ENCODE data around the gene CMSS1. TPM values are rescaled to one million over a fixed set of nuclear protein-coding genes. Genes with fewer than 3 reads are reported as not detected.

Gene CMSS1
- total RNA-seq, 1 donor from 2014 or later: 19.7 TPM

GRCh38 chr3:100107221-100107814 lies 289.7 kb downstream of the CMSS1 start:
- DNase-seq: peak; percentile 41

DNA sequence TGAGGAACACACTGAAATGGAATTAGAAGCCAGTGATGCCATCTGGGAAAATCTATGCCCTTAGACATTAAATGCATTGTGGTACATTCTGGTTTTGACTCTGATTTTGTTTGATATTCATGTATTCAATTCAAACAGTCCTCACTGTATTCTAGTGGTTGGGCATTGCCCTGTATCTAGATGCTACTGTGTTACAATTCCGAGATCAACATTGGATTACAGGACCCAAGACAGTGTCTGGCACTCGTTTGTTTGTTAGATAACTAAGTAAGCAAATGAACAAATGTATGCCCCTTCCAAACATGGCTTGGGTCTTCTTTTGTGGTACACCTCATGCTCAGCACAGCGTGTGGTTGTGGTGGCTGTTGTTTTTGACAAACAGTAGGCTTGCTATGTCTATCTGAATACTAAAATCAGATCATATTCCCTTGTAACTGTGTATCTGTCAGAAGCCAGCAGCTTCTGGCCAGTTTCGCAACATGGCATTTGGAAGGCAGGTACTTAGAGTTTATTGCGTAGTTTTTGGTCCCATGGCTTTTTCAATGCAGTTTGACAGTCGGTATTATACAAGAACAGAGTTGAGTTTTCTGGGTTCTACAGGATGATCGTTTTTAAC lies 290.9 kb downstream of the CMSS1 start:
- no peak for DNase-seq

- DNase-seq: peak; percentile 60
Measured at GRCh38 chr3:100110162-100110561, 292.5 kb downstream of the CMSS1 start.

GRCh38 chr3:100111728-100112127 lies 294.1 kb downstream of the CMSS1 start:
- no peak for DNase-seq

DNA sequence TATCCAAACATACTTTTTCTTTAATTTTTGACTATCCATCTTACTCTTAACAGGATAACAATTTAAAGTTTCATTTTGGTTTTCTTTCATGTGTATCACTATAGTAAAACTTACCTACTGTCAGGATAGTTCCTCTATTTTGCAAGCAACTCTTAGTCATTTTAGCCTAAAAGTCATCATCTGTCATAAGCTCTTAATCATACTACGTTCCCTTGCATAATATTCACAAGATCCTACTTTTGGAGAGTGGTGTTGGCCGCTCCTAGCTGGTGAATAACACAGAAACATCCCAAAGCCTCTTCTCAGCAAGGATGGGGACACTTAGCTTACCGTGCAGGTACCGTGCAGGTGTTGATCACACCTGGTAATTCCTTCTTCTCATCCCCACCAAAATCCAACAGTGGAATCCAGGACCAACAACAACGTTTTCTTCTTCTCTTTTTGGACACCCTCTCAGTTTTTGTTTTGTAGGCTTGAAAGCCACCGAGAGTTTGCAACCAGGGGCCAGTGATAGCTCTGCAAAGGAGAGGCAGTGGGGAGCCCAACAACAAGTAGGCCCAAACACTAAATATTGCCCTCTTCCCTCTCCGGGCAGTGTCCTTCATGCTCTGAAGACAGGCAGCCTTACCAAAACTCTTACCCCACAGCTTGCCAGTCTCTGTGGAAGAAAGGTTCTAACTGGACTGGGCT lies 296.2 kb downstream of the CMSS1 start:
- no peak for DNase-seq

DNA sequence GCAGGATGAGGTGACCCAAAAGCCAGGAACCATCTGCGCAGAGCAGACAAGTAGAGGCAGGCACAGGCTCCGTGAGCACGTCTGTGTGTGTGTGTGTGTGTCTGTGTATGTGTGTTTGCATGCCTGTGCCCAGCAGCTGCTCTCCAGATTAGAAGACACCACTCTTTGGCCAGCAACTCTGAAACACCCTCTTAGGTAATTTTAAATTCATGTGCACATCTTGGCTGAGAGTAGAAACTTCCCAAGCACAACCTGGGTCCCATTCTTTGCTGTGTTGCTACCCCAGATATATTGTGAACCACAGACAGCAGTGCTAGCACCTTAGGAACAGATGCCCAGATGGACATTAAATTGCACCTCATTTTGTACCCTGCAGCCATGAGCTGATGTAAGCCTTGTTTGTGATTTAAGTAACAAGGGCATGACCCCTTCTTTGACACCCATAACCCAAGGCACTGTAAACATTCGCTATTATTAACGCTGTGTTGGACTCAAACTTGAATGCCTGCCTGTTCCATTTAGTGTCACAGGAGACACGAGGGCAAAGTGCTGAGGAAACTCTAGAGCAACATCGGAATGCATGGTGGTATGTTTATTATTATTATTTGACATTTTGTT lies 296.9 kb downstream of the CMSS1 start, which contains the start of gene FILIP1L:
FILIP1L (minus strand) TSS at position 89 of the 618 bp plus-strand sequence.
- peak; percentile 72 for DNase-seq

- no peak for DNase-seq
Measured at GRCh38 chr3:100117093-100117492, 299.4 kb downstream of the CMSS1 start.

DNA sequence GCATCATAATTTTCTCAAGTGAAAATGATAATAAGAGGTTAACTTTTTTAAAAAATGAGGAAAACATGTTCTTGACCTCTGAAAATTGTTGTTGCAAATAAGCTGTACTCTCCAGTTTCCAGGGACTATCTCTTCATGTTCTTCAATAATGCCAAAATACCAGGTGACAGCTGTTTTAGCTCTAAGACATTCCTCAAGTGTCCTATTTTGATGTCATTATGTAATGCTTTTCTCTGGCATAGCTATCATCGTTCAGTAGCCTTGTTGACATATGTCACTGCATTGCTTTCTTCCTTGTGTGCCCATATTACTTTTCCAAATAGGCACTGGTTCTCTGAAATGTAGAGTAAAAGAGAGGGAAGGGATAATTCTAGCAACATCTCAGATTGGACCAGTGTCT lies 302.4 kb downstream of the CMSS1 start:
- peak; percentile 61 for DNase-seq

- DNase-seq: no peak
Measured at GRCh38 chr3:100120693-100121092, 303.0 kb downstream of the CMSS1 start.

DNA sequence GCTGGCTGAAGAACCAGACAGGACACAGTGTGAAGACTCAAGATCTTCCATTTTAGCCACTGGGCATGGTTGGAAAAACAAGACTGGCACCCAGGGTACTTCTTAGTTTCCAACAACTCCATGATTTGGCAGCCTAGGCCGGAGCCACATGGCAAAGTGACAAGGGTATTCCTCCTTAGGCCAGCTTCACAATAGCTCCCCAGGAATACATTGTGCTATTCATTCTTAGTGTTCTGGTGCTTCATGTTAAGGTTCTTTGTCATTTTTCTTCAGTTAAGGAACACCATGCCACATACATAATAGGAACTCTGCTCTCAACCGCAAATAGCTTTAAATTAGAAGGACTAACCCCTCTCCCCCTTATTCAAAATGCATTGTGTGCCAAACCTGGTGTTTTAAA lies 304.7 kb downstream of the CMSS1 start:
- DNase-seq: no peak

GRCh38 chr3:100123112-100123511 lies 305.4 kb downstream of the CMSS1 start:
- no peak for DNase-seq

DNA sequence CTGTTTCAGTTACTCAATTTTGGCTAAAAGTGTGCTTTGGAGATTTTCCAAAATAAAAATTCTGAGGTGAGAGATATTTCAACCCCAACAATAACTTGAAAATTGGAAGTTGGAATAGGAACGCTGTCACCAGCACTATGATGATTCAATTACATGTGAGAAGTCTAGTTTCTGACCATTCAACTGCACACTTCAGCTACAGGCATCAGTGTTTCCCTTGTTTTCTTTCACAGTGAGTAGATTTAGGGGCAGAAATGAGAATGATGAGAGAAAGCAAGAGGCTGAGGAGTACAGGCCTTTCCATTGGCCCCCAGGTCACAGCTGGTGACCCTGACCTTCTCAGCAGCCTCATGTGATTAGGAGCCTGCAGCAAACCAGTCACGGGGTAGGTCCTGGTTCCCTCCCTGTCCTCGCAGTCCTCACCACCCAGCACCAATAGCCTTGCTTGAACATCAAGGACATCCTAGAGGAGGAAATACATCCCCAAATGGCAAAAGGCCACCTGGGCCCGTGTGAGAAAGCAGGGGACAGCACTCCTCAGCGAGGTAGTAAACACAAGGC lies 306.6 kb downstream of the CMSS1 start:
- DNase-seq: peak; percentile 72

GRCh38 chr3:100125161-100125938 lies 307.7 kb downstream of the CMSS1 start:
- DNase-seq: peak; percentile 47

DNA sequence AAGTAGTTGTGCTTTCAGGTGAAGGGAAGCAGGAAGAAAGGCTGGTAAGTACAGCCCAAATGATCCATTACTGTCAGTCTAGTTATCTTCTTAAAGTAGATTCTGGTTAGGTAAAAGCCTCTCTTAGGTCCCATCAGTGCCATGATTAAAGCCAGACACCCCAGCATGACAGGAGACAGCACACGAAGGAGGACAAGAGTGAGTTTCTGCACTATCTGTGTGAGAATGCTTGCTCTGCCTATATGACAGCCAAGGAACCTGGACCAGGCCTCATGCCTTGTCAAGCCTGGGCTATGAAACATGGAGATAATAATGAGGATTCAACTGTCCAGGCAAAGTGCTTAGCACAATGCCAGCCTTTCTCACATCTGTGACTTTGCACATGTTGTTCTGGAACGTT lies 310.1 kb downstream of the CMSS1 start:
- DNase-seq: no peak

GRCh38 chr3:100128565-100128964 lies 310.9 kb downstream of the CMSS1 start:
- no peak for DNase-seq

DNA sequence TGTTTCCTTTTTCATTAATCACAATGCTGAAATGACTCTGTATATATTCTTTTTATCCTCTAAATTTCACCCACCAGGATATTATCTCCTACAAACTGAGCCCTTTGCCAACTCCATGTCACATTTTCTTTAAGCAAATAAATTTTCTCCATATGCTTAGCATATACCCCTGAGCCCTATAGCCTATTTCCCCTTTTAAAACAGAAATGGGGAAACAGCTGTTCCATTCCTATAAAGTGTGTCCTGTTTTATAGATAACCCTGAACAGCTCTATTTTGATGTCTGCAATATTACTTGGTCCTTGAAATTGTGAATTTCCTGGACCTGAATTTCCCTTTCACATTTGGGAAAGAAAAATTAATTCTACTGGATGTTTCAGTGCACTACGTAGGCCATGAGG lies 312.3 kb downstream of the CMSS1 start:
- DNase-seq: no peak

DNA sequence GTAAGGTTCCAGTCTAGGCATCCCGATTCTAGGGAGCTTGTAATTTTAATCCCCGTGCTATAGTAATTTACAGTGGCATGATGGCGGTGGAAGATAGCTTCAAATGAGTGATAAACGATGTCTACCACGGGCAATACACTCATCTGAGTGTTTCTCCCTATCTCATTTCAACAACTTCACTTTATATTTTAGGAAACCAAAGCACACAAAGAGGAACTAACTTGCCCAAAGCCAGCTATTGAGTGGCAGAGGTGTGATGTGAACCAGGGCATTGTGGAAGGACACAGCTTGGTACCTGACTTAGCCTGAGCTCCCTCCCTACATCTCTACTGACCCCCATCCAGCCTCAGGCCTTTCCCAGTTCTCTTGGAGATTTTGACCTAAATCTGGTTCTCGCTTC lies 313.6 kb downstream of the CMSS1 start:
- no peak for DNase-seq

- DNase-seq: peak; percentile 54
Measured at GRCh38 chr3:100136921-100137320, 319.3 kb downstream of the CMSS1 start.

GRCh38 chr3:100140976-100141375 lies 323.3 kb downstream of the CMSS1 start:
- no peak for DNase-seq

DNA sequence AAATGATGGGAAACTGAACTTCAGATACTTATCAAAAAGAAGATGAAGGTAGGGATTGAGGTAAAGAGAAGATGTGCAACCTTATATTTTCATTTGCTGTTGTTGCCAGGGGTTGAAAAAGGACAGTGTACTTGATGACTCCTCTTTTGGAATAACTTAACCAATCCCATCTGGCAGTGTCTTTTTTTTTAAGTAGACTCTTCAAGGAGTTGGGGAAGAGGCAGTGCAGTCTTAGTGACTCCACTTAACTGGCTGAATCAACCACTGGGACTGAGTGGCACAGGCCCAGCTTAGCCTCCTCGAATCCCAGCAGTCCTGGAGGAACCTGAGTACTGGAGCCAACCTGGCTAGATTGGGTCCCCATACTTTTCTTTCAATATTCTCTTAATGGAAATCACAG lies 323.9 kb downstream of the CMSS1 start:
- DNase-seq: no peak

- DNase-seq: no peak
Measured at GRCh38 chr3:100144255-100144866, 326.7 kb downstream of the CMSS1 start.

DNA sequence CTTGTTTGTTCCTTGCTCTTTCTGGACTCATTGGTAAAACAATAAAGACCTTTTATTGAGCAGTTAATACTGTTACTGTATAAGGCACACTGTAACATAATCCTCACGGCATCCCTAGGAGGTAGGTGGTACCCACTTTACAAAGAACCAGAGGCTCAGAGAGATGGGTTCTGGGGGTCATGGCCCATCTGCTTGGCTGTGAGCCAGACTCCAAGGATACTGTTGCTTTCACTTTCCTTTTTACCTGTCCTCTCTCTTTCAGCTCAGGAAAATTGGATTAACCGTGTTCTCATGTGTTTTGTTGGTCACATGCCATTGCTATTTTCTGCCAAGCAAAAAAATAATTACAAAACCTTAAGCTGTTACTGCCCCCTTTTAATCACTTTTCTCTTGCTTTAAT lies 331.5 kb downstream of the CMSS1 start:
- DNase-seq: no peak
